GM18517 (cell line): ENCODE data around the gene DNASE2B.

ENCODE experiments used
- ATAC-seq: cut with Tn5 transposase; IDR thresholded peaks from one replicate; pipeline ENCODE4 v1.9.1; 2021; ENCODE audit warnings: mild to moderate bottlenecking, moderate library complexity; ENCODE audit not compliant: unreplicated experiment

The DNASE2B gene

DNA sequence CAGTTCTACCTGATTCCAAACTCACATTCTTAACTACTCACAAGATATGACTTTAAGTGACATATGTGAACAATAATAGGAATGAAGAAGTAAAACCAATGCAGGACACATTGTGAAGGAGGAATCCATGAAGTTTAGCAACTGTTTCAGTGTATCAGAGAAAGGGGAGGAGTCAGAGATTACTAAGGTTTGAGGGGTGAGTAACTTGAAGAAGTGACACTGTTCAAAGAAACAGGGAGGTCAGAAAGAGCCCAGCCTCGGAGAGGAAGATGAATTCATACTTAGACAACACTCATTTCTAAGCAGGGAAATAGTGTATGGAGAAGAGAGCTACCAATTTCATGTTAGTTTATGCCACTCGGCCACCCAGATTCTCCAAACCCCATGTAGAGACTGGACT, 52.6 kb downstream of the DNASE2B start:
- ATAC-seq, result no peak

DNA sequence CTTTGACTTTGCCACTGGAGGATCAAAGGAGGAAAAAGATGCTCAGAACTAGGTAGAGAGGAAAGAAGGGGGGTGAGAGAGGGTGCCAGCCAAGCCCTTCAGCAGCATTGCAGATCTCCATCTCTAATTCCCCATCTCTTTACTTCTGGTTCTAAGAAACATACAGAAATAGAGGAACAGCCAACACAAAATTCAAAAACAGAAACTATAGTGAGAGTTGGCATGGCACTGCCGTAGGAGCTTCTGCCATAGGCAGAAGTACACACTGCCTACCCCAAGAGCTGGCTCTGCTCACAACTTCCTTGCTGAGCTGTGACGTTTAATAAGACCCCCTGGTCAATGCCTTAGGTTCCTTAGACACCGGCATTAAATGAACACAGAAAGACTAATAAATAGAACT, 54.2 kb downstream of the DNASE2B start:
- ATAC-seq, result no peak

DNA sequence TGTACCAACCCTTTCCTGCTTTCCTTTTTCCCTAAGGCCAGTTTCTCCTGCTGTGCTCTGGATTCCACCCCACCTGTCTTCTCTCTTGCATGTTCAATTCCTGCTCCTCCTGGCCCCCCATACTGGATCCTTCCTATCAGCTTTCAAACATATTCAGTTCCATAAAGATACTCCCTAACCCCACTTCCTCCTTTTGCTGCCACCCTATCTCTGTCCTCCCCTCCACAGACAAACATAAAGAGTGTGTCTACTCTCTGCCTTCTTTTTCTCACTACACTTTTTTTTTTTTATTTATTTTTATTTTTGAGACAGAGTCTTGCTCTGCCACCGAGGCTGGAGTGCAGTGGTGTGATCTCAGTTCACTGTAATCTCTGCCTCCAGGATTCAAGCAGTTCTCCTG, 63.8 kb downstream of the DNASE2B start:
- ATAC-seq, result no peak
